ENCODE data around the gene FYTTD1. TPM values are rescaled to one million over a fixed set of nuclear protein-coding genes. Genes with fewer than 3 reads are reported as not detected.

Gene FYTTD1
- total RNA-seq, 2 experiments from 2014 or later: 38.0 to 48.8 TPM

DNA sequence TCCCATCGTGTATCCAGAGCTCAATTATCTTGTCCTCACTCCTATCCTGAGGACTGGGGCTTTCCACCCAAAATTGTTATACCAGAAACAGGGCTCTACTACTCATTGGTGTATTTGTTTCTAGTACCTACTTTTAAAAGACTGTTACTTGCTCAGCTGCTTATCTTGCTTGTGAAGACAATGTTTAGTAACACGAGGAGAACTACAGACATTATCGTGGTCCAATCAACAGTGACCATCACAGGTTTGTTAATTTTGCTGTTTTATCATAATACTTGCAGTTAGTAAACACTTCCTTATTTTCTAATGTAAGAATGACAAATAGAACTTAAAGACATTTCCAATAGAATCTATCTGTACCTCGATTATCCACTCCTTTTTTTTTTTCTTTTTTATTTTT lies 54.8 kb downstream of the FYTTD1 start:
- H3K4me1 Mint-ChIP-seq: peaks cover 45% of the 10 kb centered on the region
- H3K4me3 Mint-ChIP-seq: no peak overlapping the region
- H3K36me3 Mint-ChIP-seq: peaks cover 10% of the 10 kb centered on the region
- H3K9me3 Mint-ChIP-seq: no peaks in the 10 kb centered on the region
- no peak for DNase-seq
- no peak for ATAC-seq (ENCODE audit: low read depth)
- POLR2A ChIA-PET: no interaction called here
- no peak overlapping the region for H3K27ac Mint-ChIP-seq
- H3K27me3 Mint-ChIP-seq: no peaks in the 10 kb centered on the region

GRCh38 chr3:197807969-197808587 lies 58.4 kb downstream of the FYTTD1 start:
- H3K4me1 Mint-ChIP-seq: peaks cover 20% of the 10 kb centered on the region

GRCh38 chr3:197809356-197810020 lies 59.8 kb downstream of the FYTTD1 start:
- H3K36me3 Mint-ChIP-seq: peaks cover 23% of the 10 kb centered on the region
- H3K4me3 Mint-ChIP-seq: no peak overlapping the region
- POLR2A ChIA-PET: interaction anchor here (0.7 kb wide), 1 partner anchor 141 kb away, joined by 4 read pairs; no protein-coding TSS in a partner anchor
- no peaks in the 10 kb centered on the region for H3K27me3 Mint-ChIP-seq
- H3K9me3 Mint-ChIP-seq: no peaks in the 10 kb centered on the region
- DNase-seq: no peak
- ATAC-seq (ENCODE audit: low read depth): no peak
- H3K4me1 Mint-ChIP-seq: peaks cover 18% of the 10 kb centered on the region
- H3K27ac Mint-ChIP-seq: peak overlapping the region; percentile 2

More at GRCh38 chr3:197807969-197808587, 58.4 kb downstream of the FYTTD1 start:
- POLR2A ChIA-PET: no interaction called here
- H3K27me3 Mint-ChIP-seq: no peaks in the 10 kb centered on the region
- no peak overlapping the region for H3K27ac Mint-ChIP-seq
- ATAC-seq (ENCODE audit: low read depth): no peak
- H3K4me3 Mint-ChIP-seq: no peak overlapping the region
- no peaks in the 10 kb centered on the region for H3K9me3 Mint-ChIP-seq
- DNase-seq: no peak
- peaks cover 15% of the 10 kb centered on the region for H3K36me3 Mint-ChIP-seq

DNA sequence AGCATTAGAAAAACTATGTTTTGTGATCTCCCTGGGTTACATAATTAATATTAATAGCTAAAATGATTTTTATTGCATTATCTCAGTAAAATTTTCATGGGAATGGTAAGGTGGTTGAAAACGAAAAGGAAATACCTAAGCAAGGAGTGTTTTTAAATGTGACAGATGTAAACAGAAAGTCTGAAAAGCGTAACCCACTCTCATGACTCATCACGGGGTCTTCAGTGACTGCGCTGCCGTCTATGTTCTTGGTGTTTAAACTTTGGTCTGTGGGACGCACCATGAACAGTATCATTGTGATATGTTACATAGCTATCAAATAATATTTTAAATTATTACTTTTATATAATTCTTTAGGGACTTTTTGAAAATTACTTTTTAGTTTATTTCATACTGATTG lies 61.2 kb downstream of the FYTTD1 start:
- Mint-ChIP-seq H3K4me3 (no peak overlapping the region), H3K27ac (no peak overlapping the region), H3K27me3 (no peaks in the 10 kb centered on the region), H3K4me1 (peaks cover 19% of the 10 kb centered on the region), H3K9me3 (no peaks in the 10 kb centered on the region), H3K36me3 (peaks cover 27% of the 10 kb centered on the region)
- ATAC-seq (ENCODE audit: low read depth) (no peak), DNase-seq (no peak)
- POLR2A ChIA-PET: no interaction called here

GRCh38 chr3:197811343-197811742 lies 61.7 kb downstream of the FYTTD1 start:
- Mint-ChIP-seq H3K4me1 (peaks cover 19% of the 10 kb centered on the region), H3K27ac (no peak overlapping the region), H3K27me3 (no peaks in the 10 kb centered on the region), H3K4me3 (no peak overlapping the region), H3K9me3 (no peaks in the 10 kb centered on the region), H3K36me3 (peaks cover 27% of the 10 kb centered on the region)
- POLR2A ChIA-PET: no interaction called here
- DNase-seq: no peak
- ATAC-seq (ENCODE audit: low read depth): no peak

- Mint-ChIP-seq H3K4me3 (no peak overlapping the region), H3K36me3 (peaks cover 24% of the 10 kb centered on the region), H3K27me3 (no peaks in the 10 kb centered on the region), H3K27ac (no peak overlapping the region), H3K9me3 (no peaks in the 10 kb centered on the region), H3K4me1 (peaks cover 6% of the 10 kb centered on the region)
- ATAC-seq (ENCODE audit: low read depth) (no peak), DNase-seq (no peak)
- POLR2A ChIA-PET: no interaction called here
Measured at GRCh38 chr3:197814372-197814771, 64.7 kb downstream of the FYTTD1 start.

- H3K27ac Mint-ChIP-seq: peak overlapping the region; percentile 48
- ATAC-seq (ENCODE audit: low read depth) (no peak), DNase-seq (no peak)
- POLR2A ChIA-PET: interaction anchor here (0.9 kb wide), 1 partner anchor 8 kb away, joined by 3 read pairs; no protein-coding TSS in a partner anchor
- peaks cover 15% of the 10 kb centered on the region for H3K36me3 Mint-ChIP-seq
- H3K4me3 Mint-ChIP-seq: no peak overlapping the region
- no peaks in the 10 kb centered on the region for H3K4me1 Mint-ChIP-seq
- H3K9me3 Mint-ChIP-seq: no peaks in the 10 kb centered on the region
- H3K27me3 Mint-ChIP-seq: no peaks in the 10 kb centered on the region
Measured at GRCh38 chr3:197820550-197821335, 71.1 kb downstream of the FYTTD1 start.

- H3K9me3 Mint-ChIP-seq: no peaks in the 10 kb centered on the region
- ATAC-seq (ENCODE audit: low read depth): no peak
- no peak overlapping the region for H3K27ac Mint-ChIP-seq
- peaks cover 19% of the 10 kb centered on the region for H3K36me3 Mint-ChIP-seq
- H3K4me1 Mint-ChIP-seq: no peaks in the 10 kb centered on the region
- H3K27me3 Mint-ChIP-seq: no peaks in the 10 kb centered on the region
- POLR2A ChIA-PET: no interaction called here
- no peak overlapping the region for H3K4me3 Mint-ChIP-seq
- DNase-seq: no peak
Measured at GRCh38 chr3:197829397-197830045, 79.8 kb downstream of the FYTTD1 start.

DNA sequence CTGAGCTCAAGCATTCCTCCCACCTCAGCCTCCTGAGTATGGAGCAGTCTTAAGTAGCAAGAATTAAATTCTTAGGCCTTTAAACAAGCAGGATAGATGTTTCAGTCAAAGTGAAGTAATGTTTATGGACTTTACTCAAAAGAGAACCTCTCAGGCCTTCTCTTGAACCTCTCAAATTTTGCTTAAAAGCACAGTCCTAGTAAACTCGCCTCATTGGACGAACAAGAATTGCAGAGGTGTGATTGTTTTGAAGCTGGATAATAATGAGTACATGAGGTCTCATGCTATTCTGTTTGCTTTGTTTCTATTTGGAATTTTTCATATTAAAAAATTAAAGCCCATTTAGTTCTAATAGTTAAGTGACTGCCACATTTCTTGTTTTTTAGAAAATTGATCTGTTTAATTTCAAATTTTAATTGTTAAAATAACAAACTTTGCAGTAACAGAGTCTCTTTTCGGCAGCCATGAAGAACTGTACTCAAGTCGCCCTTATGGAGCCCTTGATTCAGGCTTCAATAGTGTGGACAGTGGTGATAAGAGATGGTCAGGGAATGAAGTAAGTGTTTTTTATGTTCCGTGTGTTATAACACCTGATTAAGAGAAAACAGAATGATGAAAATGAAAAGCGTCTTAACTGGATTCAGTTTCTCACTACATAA lies 80.8 kb downstream of the FYTTD1 start:
- no peak overlapping the region for H3K27ac Mint-ChIP-seq
- no peaks in the 10 kb centered on the region for H3K27me3 Mint-ChIP-seq
- POLR2A ChIA-PET: no interaction called here
- no peak for ATAC-seq (ENCODE audit: low read depth)
- peaks cover 19% of the 10 kb centered on the region for H3K36me3 Mint-ChIP-seq
- DNase-seq: no peak
- no peaks in the 10 kb centered on the region for H3K4me1 Mint-ChIP-seq
- no peak overlapping the region for H3K4me3 Mint-ChIP-seq
- no peaks in the 10 kb centered on the region for H3K9me3 Mint-ChIP-seq

DNA sequence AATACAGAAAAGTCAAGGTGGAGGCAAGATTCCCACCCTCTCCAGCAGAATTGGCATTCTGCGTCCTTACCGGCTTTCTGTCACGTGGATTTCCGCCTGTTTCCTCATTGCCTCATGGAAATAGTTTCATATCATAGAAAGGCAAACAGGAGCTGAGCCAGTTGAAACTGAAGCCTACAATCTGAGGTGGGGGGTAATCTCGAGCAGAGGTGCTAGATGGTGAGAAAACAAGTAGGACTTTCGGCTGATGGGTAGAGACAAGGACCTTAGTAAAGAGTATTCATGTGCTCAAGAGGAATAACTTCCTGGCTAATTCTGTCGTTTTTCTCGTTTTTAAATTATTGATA lies 81.3 kb downstream of the FYTTD1 start:
- POLR2A ChIA-PET: no interaction called here
- DNase-seq (no peak), ATAC-seq (ENCODE audit: low read depth) (no peak)
- H3K9me3 Mint-ChIP-seq: no peaks in the 10 kb centered on the region
- no peak overlapping the region for H3K27ac Mint-ChIP-seq
- no peaks in the 10 kb centered on the region for H3K27me3 Mint-ChIP-seq
- no peaks in the 10 kb centered on the region for H3K4me1 Mint-ChIP-seq
- no peak overlapping the region for H3K4me3 Mint-ChIP-seq
- peaks cover 20% of the 10 kb centered on the region for H3K36me3 Mint-ChIP-seq

DNA sequence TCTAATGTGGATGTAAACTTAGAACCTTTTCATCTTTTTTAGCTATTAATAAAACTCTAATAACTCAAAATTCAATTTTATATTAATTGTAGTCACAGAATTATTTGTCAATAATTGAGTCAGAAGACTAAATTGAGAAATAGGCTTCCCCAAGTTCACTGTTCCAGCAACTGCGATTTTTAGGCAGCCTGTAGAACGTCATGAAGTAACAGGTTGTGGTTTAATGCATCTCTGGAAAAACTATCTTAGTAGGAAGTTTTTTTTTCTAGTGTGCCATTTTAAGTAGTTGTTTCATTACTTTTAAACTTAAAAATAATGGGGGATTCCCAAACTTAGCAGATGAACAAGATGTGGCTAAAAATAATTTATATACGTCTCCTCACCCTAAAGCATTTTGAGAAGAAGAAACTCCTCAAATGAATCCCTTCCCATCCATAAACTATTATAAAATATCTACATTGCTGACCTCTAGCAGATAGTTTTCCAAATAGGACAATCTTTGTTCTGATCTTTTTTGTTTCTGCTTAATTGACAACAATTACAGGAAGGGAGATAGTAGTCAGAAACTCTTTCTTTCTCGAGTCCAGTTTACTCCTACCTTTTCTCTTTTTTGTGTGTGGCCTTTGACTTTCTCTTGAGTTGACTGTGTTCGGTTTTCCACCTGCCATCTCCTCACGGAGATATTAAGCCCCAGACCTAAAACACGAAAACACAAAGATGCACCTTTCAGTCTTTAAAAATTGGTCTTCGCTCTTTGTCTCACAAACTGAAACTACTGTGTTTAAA lies 84.4 kb downstream of the FYTTD1 start:
- peaks cover 18% of the 10 kb centered on the region for H3K36me3 Mint-ChIP-seq
- H3K9me3 Mint-ChIP-seq: no peaks in the 10 kb centered on the region
- H3K4me1 Mint-ChIP-seq: peaks cover 4% of the 10 kb centered on the region
- no peak overlapping the region for H3K4me3 Mint-ChIP-seq
- POLR2A ChIA-PET: no interaction called here
- no peak overlapping the region for H3K27ac Mint-ChIP-seq
- DNase-seq (no peak), ATAC-seq (ENCODE audit: low read depth) (no peak)
- no peaks in the 10 kb centered on the region for H3K27me3 Mint-ChIP-seq

GRCh38 chr3:197835509-197835908 lies 85.8 kb downstream of the FYTTD1 start:
- Mint-ChIP-seq H3K4me1 (peaks cover 4% of the 10 kb centered on the region), H3K27me3 (no peaks in the 10 kb centered on the region)
- ATAC-seq (ENCODE audit: low read depth): no peak

More at GRCh38 chr3:197835509-197835908, 85.8 kb downstream of the FYTTD1 start:
- no peak for DNase-seq
- Mint-ChIP-seq H3K4me3 (no peak overlapping the region), H3K36me3 (peaks cover 16% of the 10 kb centered on the region), H3K9me3 (no peaks in the 10 kb centered on the region), H3K27ac (no peak overlapping the region)
- POLR2A ChIA-PET: no interaction called here

Data from activated naive CD8-positive, alpha-beta T cell treated with anti-CD3 and anti-CD28 coated beads, Interleukin-2, amount 10 ng/mL, durations not matched to agents 7 days and 5 days (primary cell).